H1 (cell line): ENCODE measurements around the gene EGR4. TPM values are rescaled to one million over a fixed set of nuclear protein-coding genes. Genes with fewer than 3 reads are reported as not detected.

Experiments
- ATF3 ChIP-seq: IDR thresholded peaks from 2 replicates; pipeline ENCODE4 v1.6.1; 2011; ENCODE audit warnings: low read depth, mild to moderate bottlenecking, low read length; ENCODE audit not compliant: insufficient read depth
- polyA plus RNA-seq, 7 experiments: library from polyadenylated mRNA; depleted of rRNA in 3 of 7; stranded (reverse) in 5 of 7; unstranded in 2 of 7; fragments of >200 nt in 5 of 7; fragments of 200-250 nt in 2 of 7; gene quantifications; 1 replicate in 5 of 7; 2 replicates in 1 of 7; 4 replicates in 1 of 7; pipeline versions ENCODE4 v1.2.1 to v1.2.3, GENCODE V29; 2011 to 2013; ENCODE audit warnings: missing spikeins in 2 of 7, mixed read lengths in 2 of 7
- total RNA-seq: library from RNA; stranded (reverse); fragmentation: NEBNext Ultra II Directional; extraction: Animal tissue kit (Norgen Biotek cat#: 25700); gene quantifications from 2 replicates; pipeline ENCODE4 v1.2.1, GENCODE V29; 2021

The EGR4 gene
- total and polyA plus RNA-seq, 2 of the 8 experiments (the other 6 are each of a cell fraction or from before 2014, with no cell fraction given), result 0.20 TPM; not detected in 1

- TF ChIP-seq ATF3, result peak; percentile 52; the same call in 1 of the 2 replicates
Measured at GRCh38 chr2:73260338-73260984, 32.9 kb downstream of the EGR4 start (continued).
